Prostate gland (tissue), 2 donors: Measurements from ENCODE around the gene BPIFA2.

ENCODE experiments used
- POLR2AphosphoS5 ChIP-seq: sonication (generic); formaldehyde crosslinking; IDR thresholded peaks from one replicate; pipeline ENCODE4 v1.6.1; 2017; ENCODE audit warnings: antibody characterized with exemption
- TF ChIP-seq, protein P1 (sequence below), 4 experiments: fragments of 200-600 bp in 2 of 4; fragments of 450-650 bp in 2 of 4; sonication (generic) in 2 of 4; IDR thresholded peaks; 1 replicate in 3 of 4; 2 replicates in 1 of 4; pipeline ENCODE4 v1.5.1; 2016 to 2019; ENCODE audit warnings: antibody characterized with exemption in 4 of 4, mild to moderate bottlenecking in 2 of 4, moderate library complexity in 2 of 4

DNA sequence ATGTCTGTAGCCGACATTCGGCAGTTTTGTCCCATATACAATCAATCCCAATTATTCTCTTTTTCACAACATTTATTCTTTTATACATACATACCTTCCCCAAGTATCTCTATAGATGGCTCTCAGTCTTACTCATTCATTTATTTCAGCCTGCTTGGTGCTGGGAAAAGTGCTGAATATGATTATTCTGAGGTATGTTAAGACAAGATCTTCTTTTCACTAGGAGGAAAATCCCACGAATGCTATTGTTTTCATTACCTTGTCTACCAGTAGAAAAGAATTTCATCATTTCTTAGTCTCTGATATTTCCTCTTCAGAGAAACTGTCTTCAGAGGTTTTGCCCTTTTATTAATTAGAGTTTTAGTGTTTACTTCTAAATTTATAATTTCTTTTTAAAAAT, 35.5 kb downstream of the BPIFA2 start:
- no peak for TF ChIP-seq POLR2AphosphoS5
- TF ChIP-seq, protein P1, sequence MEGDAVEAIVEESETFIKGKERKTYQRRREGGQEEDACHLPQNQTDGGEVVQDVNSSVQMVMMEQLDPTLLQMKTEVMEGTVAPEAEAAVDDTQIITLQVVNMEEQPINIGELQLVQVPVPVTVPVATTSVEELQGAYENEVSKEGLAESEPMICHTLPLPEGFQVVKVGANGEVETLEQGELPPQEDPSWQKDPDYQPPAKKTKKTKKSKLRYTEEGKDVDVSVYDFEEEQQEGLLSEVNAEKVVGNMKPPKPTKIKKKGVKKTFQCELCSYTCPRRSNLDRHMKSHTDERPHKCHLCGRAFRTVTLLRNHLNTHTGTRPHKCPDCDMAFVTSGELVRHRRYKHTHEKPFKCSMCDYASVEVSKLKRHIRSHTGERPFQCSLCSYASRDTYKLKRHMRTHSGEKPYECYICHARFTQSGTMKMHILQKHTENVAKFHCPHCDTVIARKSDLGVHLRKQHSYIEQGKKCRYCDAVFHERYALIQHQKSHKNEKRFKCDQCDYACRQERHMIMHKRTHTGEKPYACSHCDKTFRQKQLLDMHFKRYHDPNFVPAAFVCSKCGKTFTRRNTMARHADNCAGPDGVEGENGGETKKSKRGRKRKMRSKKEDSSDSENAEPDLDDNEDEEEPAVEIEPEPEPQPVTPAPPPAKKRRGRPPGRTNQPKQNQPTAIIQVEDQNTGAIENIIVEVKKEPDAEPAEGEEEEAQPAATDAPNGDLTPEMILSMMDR (IDR thresholded peaks at IDR 0.05) = no peak
